ENCODE data around the gene HOXC11.

DNA sequence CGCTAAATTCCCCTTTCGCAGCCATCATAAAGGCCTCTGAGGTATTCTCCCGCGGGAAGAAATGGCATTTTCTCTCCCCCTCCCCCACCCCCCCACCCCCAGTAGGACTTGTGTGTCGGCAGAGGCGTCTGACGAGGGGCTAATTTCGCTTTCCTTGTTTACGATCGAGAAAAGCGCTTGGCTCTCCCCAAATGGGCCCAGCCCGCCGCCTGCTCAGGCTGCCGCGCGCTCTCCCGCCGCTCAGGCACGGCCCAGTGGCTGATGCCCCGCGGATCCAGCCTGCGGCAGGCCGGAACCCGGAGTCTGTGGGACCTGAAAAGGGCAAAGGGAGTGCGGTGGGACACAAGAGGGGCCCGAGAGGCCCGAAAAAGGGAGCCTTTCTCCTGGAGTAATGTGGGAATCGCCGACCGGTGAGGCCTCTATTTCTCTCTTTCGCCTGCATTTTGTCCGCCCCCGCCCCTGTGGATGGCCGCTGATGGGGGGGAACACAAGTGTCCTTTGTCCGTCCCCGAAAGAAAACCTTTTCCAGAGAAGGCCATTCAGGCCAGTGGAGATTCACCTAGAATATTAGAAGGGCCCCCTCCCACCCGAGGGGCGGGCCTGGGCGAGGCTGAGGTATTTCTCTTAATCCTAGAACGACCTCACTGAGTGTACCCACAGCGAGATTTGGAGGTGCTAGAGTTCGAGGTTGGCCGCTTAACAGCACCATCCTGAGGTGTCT lies 46.3 kb downstream of the HOXC11 start:
- TF ChIP-seq EP300 (IDR thresholded peaks at IDR 0.05) (no peak), CTCF (IDR thresholded peaks at IDR 0.05) (no peak), POLR2A (IDR thresholded peaks at IDR 0.05) (no peak)

Measured in tibial nerve (tissue), 4 donors.